GM19043 (cell line): ENCODE results near the gene CALCOCO1.

ENCODE experiments used
- ATAC-seq: cut with Tn5 transposase; IDR thresholded peaks from one replicate; pipeline ENCODE4 v1.9.1; 2021; ENCODE audit warnings: low read depth; ENCODE audit not compliant: unreplicated experiment

CALCOCO1 gene

GRCh38 chr12:53670308-53670707, 56.9 kb downstream of the CALCOCO1 start:
- ATAC-seq = no peak

DNA sequence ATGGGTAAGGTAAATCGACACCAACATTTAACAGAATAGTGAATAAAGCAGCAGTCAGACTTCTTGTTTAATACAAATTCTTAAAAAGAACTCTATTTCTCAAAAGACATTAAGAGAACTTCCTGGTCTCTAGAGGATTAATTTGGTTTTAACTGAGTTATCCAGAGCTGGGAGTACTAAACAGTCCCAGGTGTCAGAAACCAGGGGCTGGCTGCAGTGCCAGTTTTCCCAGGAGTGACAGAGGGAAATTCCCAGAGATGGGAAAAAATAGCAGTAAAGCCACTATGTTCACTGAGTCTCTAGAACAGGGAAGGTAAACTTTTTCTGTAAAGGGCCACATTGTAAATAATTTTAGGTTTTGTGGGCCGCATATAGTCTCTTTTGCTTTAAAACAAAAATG, 60.2 kb downstream of the CALCOCO1 start:
- ATAC-seq = no peak

DNA sequence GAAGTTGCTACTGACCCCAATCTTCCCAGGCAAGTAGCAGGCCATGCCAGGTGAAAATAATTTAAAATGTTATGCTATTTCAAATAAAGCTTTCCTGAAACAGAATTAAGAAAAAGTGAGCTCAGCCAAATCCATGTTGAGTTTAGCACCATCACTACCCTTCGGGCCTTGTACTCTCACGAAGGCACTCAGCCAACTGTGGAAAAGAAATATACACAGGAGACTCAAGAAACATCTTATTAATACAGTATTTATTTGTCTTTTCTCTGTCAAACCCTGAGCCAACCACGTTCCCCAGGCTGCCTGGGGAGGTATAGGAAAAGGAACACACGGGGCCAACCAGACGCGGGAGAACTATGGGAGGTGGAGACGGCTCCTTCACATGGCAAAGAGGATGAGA, 62.3 kb downstream of the CALCOCO1 start:
- ATAC-seq = no peak

DNA sequence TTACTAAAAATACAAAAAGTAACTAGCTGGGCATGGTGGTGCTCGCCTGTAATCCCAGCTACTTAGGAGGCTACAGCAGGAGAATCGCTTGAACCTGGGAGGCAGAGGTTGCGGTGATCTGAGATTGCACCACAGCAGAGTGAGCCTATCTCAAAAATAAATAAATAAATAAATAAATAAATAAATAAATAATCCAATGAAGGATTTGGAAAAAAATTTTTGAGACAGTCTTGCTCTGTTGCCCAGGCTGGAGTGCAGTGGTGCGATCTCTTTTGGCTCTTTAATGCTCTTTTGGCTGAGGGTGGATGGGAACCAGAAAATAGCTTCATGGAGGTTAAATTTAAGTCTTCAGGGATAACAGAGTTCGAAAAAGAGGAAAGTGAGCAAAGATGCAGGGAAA, 63.1 kb downstream of the CALCOCO1 start:
- no peak for ATAC-seq

GRCh38 chr12:53660041-53660440, 67.2 kb downstream of the CALCOCO1 start:
- no peak for ATAC-seq

DNA sequence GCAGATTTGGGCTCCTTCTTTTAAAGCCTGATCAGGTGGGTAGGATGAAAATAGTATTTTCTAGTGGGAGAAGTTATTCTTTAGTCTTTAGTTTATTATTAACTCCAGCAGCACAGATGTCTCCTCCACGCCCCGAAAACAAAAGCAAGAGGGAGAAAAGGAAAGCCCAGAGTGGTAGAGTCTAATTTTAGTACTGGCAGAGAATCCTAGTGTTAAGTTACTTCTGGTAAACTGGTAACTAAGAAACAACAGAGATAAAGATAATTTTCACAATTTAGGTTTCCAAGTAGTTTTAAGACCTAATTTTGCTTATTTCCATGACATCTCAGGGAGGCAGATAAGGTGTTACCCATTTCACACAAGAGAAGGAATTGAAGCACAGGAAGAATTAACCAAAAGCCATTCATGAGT, 67.7 kb downstream of the CALCOCO1 start:
- no peak for ATAC-seq

- no peak for ATAC-seq
These were observed 68.2 kb downstream of the CALCOCO1 start for GRCh38 chr12:53659011-53659551.
